GM19455 (cell line): ENCODE measurements around the gene NRXN3.

ENCODE experiments used
- ATAC-seq: cut with Tn5 transposase; IDR thresholded peaks from one replicate; pipeline ENCODE4 v1.9.1; 2021; ENCODE audit not compliant: unreplicated experiment

Gene NRXN3

DNA sequence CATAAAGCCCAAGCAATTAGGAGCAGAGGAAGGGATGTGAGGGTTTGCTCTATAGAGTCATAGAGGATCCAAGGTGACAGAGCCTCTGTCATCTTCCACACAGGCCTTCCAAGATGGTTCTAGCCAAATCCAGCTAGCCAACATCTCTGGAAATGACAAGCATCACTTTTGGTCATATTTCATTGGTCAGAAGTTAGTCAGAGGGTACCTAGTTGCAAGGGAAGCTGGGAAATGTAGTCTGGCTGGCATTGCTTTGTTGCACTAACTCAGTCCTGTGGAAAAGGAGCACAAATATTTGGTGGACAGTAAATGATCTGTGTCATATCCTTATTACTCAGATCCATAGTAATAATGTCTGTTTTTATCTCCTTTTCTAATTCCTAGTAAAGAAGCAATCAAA lies 715.7 kb downstream of the NRXN3 start:
- ATAC-seq, result no peak

DNA sequence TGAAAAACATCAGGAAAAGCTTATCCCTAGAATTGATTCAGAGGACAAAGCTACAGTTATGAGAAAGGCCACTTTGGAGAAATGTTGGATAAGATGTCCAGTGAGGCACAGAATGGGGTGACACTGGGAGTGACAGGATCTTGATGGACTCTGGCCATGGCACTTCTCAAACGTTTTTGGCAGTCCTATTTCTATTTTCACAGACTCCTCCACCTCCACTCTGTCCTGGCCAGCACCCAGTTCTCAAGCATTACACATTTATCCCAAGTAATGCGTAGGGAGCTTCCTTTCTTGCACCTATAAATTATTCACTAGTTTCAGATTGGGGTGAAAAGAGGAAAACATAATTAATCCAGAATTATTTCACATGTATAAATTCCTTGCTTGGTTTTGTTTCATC lies 727.3 kb downstream of the NRXN3 start:
- no peak for ATAC-seq

DNA sequence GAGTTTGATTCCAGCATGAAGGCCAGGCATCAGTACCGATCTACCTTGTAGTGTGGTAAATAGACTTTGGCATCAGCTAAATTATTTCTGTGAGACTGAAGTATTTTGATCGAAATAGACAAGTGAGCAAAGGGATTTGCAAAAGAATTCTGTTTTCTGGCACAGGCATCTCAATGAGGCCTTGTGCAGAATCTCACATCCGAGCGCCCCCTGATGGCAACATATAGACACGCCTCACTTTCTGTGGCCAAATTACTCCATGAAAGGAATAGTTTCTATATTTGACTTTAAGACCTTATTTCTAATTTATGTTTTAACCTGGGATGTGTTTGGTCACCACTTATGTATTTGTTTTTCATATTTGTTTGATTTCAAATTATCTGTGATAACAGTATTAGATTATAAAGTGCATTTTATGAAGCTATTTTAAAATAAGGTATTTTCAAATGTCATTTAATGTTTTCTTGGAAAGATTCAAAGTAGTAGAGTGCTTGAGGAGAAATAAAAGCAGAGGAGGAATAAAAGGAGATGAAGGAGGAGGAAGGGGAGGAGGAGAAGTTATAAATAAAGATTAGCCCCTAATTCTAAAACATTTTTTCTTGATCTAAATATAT lies 731.9 kb downstream of the NRXN3 start:
- ATAC-seq, result no peak

DNA sequence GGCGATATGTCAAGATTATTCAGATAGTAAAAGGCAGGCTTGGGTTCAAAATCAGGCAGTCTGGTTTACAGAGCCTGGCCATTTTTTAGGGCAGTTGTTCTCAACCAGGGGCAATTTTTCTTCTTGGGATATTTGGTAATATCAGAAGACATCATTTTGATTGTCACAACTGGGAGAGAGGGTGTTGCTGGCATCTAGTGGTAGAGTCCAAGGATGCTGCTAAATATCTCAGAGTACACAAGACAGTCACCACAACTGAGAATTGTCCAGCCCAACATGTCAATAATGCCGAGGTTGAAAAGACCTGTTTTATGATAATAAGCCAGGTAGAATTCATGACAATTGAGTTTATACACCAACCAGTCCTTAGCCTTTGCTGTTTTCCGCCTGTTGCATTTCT lies 733.9 kb downstream of the NRXN3 start:
- no peak for ATAC-seq

DNA sequence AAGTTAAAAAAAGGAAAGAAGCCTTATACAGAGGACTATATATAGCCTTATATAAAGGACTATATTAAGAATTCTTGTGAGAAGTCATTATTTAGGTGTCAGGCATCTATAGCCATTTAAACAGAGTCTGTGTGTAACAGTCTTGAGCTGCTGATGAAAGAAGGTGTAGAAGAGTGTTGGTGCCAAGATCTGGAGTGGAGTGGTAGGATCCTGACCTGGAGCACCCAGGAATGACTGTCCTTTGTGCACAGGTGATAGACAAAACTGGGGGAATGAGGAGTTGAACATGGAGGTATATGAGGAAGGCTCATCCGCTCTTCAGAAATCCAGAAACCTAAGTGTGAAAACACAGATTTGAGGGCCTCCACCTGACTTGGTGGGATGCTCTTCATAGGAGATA lies 747.3 kb downstream of the NRXN3 start:
- no peak for ATAC-seq

DNA sequence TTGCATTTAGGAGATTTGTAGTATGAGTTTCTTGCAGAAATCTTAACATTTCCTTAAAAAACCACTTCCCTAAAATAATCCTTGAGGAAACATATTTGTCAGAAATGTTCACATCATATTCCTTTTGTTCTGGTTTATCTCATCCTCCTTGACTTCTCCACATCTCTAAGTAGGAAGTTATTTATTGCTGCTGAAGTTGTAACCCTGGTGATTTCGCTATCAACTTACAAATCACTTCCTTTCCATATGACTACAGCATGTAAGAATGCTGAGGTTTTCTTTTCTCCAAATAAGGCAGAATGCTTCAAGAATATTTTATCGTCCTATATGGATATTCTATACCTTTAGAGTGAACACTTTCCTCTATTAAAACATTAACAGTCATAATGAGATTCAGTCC lies 751.7 kb downstream of the NRXN3 start:
- ATAC-seq, result no peak

DNA sequence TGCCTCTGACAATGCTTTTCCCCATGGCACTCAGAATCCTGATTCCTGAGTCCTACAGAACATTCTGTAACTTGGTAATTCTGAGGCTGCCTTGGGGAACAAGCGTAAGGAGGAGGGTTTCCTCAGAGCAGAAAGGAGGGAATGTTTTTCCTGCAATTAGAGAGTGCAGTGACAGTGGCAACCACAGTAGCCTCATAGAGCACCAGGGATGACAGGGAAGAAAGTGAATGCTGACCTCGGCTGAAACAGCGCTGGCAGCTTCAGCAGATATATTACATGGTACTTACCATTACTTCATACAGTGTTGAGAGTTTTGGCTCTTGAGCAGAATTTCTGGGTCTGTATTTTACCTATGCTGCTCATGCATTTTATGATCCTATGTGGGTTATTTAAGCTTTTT lies 757.1 kb downstream of the NRXN3 start:
- ATAC-seq, result no peak

DNA sequence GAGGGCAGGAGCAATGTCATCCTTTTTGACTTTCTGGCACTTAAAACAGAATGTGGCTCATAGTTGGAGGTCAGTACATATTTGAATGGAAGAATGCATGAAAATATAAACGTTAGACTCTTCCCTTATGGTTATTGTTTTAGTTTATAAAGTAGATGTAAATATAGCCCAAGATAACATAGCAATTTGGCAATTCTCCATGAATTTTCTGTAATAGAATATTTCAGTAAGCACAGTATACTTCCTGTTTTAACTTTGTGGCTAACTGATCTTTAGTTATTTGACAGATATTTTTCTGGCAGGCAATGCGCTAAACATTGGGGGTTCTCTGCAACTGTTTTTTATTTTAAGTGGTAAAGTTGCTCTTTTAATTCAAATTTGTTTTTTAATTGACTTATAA lies 763.0 kb downstream of the NRXN3 start:
- no peak for ATAC-seq

DNA sequence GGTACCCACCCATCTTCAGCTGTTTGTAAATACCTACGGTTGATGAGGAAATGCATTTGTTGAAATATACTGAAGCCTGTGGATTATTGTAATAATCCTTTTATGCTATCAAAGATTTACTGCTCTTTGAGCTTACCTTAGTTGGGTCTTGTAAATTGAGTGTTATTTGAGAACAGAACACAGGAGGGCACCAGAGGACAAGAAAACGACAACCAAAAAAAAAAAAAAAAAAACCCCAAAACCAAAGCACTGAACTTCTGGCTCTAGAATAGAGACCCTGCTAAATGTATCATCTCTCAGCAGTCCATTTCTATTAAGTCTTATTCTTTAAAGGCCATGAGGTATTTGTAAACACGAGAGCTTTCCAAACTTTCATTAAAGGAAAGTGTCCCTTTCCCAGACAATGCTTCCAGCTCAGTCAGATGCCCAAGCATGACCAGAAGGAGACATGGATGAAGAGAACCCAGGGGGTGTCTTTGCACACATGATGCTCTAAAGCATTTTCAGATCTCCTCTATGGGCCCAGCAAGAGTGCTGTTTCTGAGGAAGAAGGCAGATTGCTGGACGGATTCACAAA lies 763.9 kb downstream of the NRXN3 start:
- no peak for ATAC-seq

DNA sequence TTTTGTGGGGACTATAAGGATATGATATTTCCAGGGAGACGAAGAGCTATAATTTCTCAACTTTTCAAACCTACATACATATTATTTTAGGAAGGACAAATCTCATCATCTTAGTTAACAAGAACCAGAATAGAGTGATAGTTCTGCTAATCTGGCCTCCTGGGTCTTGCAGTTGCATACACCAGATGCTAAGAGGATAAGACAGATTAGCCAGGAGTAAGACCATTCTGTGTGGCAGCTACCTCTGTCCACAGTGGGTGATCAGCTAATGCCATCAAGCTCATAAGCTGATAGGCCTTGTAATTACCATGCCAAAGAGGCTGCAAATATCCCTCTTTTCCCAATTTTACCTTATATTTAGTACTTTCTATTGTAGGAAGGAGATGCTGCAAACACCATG lies 776.8 kb downstream of the NRXN3 start:
- ATAC-seq, result no peak

DNA sequence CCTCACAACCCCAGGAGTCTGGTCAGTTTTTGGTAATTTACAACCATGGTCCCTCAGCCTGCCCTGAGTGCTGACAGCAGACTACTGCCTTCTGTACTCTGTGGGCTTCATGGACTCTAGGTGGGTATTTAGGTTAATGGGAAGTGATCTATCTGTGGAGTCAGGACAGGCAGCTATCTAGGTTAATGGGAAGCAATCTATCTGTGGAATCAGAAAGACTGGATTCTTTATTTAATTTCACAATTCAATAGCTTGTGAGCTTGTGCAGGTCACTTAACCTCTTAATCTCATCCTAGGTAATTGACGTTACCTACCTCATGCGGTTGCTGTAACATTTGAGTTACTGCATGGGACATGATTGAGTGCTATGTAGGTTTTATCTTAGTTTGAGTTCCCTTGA lies 777.5 kb downstream of the NRXN3 start:
- ATAC-seq, result no peak

DNA sequence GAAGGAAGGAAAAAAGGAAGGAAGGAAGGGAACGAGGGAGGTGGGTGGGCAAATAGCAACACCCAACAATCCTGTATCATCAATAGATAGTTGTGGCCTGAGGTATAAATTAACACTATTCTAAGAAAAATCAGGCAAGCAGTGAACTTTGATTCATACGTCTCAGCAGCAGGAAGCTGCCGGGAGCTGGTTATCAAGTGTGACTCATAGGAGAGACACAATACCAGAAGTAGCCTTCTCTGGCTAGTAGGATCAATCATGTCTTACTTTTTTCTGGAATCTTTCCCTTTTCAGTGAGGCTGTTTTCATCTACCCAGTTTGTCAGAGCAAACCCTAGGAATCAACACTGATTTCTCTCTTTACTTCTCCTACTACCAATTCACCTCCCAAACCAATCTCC lies 780.5 kb downstream of the NRXN3 start:
- no peak for ATAC-seq

DNA sequence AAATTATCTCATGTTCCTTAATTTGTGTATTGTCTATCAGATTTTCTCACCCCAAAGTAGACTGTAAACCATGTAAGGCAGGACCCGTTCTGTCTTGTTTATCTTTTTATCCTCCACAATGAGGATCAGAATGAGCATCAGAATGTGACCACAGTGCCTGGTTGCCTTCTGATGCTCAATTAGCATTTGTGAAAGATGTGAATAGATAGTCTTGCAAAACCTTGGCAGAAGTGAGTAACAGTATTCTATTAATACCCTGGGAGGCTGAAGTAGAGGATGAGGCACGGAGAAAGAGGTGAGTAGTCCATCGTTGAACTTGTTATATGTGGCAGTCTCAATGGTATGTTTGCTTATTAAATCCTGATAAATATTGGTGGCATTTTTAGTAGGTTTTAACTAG lies 781.4 kb downstream of the NRXN3 start:
- no peak for ATAC-seq

DNA sequence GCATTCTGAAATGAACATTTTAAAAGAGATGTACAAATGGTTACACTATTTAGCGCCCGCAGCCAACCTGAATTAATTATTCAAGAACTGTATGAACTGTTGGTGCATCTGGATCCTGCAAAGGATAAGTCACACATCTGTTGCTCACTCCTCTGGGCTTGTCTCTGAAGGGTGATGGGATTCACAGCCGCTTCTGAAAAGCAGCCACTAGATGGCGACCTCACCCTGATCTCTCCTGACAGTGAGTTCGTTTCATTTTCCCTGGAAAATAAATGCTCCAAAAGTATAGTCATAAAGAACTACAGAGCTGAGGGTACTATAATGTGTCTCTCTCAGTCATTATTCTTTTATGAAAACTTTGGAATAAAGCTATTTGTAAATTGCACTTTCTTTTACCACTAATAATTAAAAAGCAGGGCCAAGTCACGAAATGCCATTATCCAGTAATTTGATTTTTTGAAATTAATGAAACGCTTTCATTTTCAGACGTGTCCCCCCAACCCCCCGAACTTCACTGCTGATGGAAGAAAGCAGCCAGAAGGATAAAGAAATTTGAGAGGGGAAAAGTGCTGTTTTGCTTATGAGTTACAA lies 789.6 kb downstream of the NRXN3 start:
- peak; percentile 80 for ATAC-seq

DNA sequence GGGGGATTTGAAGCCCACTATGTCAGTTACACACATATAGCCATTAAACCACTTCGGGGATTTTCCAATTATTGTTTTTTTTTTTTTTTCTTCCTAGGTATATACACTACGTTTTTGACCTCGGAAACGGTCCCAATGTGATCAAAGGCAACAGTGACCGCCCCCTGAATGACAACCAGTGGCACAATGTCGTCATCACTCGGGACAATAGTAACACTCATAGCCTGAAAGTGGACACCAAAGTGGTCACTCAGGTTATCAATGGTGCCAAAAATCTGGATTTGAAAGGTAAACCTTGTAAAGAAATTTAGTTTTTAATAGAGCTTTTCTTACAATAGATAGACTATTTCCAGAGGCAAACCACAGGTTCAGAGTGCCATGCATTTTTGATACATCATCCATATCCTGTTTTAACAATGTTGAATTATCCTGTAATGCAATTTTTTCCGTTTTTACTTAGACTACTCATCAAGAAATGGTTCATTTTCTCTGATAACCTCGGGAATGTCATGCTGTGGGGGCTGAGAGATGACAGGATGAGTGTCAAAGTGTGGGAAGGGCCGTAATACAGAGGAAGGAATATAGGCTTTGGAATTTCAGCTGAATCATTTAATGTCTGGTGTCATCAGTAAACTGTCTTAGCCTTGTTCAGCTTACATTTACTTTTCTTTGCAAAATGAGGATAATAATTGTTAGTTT lies 797.1 kb downstream of the NRXN3 start:
- ATAC-seq, result no peak

DNA sequence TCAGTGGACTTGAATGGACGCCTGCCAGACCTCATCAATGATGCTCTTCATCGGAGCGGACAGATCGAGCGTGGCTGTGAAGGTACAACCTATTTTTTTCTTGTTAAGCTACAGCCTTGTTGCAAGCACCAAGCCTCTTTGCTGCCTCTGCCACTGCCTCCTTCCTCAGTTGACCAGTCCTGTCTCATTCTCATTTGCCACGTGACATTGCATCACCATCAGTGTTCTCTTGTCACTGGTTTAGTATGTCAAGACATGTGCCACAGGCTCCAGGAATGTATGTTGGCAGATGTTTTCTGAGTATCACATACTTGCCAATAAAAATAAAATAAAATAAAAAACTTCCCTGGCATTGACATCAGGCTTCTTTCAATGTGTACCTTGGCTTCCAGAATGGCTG lies 798.1 kb downstream of the NRXN3 start:
- ATAC-seq, result no peak

DNA sequence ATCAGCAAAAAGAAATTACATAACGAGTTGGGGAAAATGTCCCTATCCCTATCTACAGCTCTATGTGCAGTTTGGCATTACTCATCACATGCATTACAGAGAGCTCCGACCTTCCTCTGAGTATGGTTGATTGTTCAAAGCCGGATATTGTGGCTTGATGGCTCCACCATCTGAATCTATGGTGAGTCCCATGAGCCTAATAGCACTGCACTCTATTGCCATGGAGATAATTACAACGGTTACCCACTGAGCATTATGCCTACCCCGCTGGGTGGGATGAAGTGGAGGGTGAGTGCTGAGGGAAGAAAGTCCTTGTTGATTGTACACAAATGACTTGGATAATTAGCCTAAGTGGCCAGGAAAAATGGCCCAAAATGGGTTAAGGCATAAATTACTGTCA lies 800.5 kb downstream of the NRXN3 start:
- no peak for ATAC-seq

DNA sequence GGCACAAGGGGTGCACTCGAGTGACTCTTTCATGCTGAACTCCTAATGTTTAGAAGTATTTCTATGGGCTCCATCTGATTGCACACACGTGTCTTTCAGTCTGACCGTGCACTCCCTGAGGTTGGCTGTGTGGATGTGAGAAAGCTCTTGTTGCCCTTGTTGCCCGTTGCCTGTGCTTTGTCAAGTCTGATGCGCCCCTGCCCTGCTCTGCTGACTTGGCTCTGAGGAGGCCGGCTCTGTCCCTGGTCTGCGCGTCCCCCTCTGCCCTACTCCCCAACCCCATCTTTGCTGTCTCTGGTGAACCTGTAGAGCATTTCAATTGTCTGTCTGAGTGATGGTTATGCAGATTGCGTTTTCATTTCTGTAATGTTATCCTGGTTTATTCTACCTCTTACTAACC lies 802.3 kb downstream of the NRXN3 start:
- no peak for ATAC-seq

DNA sequence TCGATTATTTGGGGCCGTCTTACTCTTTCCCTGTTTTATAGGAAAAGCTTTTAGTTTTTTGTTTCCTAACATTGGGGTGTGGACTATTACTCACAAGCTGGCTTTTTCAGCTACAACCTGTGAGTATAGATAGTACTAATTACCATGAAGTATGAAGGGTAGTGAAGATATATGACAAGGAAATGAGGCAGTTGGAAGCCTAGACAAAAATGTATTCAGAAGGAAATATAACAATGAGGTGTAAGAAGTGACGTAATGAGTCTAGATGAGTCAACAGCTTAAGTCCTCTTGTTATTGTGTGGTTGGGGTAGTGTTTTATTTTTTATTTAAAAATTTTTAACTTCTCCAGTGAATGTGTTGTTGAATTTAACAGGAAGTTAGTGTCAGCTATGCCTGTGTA lies 804.5 kb downstream of the NRXN3 start:
- ATAC-seq, result no peak

DNA sequence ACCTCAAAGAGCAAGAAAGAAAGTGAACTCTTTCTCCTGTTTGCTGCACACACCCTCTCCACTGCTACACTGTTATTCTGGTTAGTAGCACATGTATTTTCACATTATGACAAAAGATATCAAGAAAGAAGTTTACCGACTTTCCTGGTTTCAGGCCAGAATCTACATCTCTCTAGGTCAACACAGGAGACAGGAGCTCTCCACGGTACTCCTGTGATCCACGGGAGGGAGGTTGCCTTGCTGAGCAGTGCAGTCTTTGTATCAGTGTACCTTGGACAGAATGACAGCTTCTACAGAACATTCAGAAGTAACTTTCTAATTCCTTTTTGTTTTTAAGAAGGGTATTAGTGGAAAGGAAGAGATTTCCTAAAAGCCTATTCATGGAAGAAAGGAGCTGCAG lies 805.6 kb downstream of the NRXN3 start:
- ATAC-seq, result no peak

DNA sequence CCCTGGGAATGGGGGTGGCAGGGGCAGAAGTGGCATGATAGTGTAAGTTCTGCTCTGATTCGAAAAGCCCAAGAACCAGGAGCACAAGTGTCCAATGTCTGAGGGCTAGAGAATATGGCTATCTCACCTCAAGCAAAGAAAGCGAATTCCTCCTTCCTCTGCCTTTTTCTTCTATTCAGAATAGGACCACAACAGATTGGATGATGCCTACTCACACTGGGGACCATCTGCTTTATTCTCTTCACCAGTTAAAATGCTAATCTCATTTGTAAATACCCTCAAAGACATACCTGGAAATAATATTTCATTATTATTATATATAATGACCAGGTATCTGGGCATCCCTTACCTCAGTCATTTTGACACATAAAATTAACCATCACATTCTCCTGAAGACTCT lies 808.7 kb downstream of the NRXN3 start:
- ATAC-seq, result no peak

DNA sequence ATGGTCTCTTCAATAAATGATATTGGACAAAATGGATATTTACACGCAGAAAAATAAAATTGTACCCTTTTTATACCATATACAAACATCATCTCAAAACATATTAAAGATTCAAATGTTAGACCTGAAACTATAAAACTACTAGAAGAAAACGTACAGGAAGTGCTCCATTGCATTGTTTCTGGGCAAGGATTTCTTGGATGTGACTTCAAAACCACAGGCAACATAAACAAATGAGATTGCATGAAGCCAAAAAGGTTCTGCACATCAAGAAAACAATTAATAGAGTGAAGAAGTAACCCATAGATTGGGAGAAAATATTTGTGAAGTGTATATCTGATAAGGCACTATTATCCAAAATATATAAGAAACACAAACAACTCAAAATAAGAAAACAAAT lies 812.4 kb downstream of the NRXN3 start:
- ATAC-seq, result no peak
